Hematopoietic multipotent progenitor cell treated with erythropoietin and hydrocortisone succinate and interleukin-3 and kit ligand, for 17 days (in vitro differentiated cells): ENCODE measurements around the gene ALOX12.

Experiments
- DNase-seq: peaks from one replicate; pipeline ENCODE4 v3.0.0-alpha.2; 2015; ENCODE audit warnings: low spot score

ALOX12 gene

GRCh38 chr17:7022781-7023571 is 27.1 kb downstream of the ALOX12 start, which contains the start of gene BCL6B:
Gene BCL6B, plus strand, starts transcription at chr17:7023050. Its CDS starts 622 bp downstream, at chr17:7023672.
- DNase-seq: no peak

- peak; percentile 89 for DNase-seq
These were observed 27.9 kb downstream of the ALOX12 start for GRCh38 chr17:7023576-7024401.

- DNase-seq: no peak
These were observed 28.5 kb downstream of the ALOX12 start for GRCh38 chr17:7024402-7024785.

GRCh38 chr17:7025245-7025644 is 29.4 kb downstream of the ALOX12 start:
- DNase-seq: no peak

- no peak for DNase-seq
These were observed 30.7 kb downstream of the ALOX12 start for GRCh38 chr17:7026471-7027115.

GRCh38 chr17:7027335-7027734 is 31.5 kb downstream of the ALOX12 start:
- DNase-seq: no peak

- DNase-seq: no peak
These were observed 33.2 kb downstream of the ALOX12 start for GRCh38 chr17:7029096-7029495.

- DNase-seq: no peak
These were observed 33.8 kb downstream of the ALOX12 start for GRCh38 chr17:7029659-7030058.

- DNase-seq: no peak
These were observed 39.2 kb downstream of the ALOX12 start for GRCh38 chr17:7034955-7035590.

- peak; percentile 91 for DNase-seq
These were observed 39.9 kb downstream of the ALOX12 start, which contains the start of gene SLC16A13 for GRCh38 chr17:7035591-7036368. Gene SLC16A13, plus strand, starts transcription at chr17:7036015. Its CDS starts 368 bp downstream, at chr17:7036383.

GRCh38 chr17:7038025-7038862 is 42.4 kb downstream of the ALOX12 start:
- DNase-seq: no peak

GRCh38 chr17:7039832-7040231 is 44.0 kb downstream of the ALOX12 start:
- no peak for DNase-seq

- no peak for DNase-seq
These were observed 46.0 kb downstream of the ALOX12 start for GRCh38 chr17:7041607-7042500.

GRCh38 chr17:7042501-7043181 is 46.8 kb downstream of the ALOX12 start:
- DNase-seq: no peak

- DNase-seq: no peak
These were observed 47.3 kb downstream of the ALOX12 start for GRCh38 chr17:7043182-7043496.

- no peak for DNase-seq
These were observed 47.8 kb downstream of the ALOX12 start, which contains the start of gene SLC16A11 for GRCh38 chr17:7043497-7044198. Gene SLC16A11, minus strand, starts transcription at chr17:7044092. Its CDS starts 579 bp downstream, at chr17:7043513.

- peak; percentile 68 for DNase-seq
These were observed 49.8 kb downstream of the ALOX12 start for GRCh38 chr17:7045492-7046126.
